ENCODE results near the gene PTPN1. TPM values are rescaled to one million over a fixed set of nuclear protein-coding genes. Genes with fewer than 3 reads are reported as not detected.
A peak's percentile ranks its signal among the peaks of the same experiment; 100 is the strongest.

PTPN1 gene
- total and polyA plus RNA-seq, 4 donors: 5.8 to 10.6 (median 9.7) TPM

DNA sequence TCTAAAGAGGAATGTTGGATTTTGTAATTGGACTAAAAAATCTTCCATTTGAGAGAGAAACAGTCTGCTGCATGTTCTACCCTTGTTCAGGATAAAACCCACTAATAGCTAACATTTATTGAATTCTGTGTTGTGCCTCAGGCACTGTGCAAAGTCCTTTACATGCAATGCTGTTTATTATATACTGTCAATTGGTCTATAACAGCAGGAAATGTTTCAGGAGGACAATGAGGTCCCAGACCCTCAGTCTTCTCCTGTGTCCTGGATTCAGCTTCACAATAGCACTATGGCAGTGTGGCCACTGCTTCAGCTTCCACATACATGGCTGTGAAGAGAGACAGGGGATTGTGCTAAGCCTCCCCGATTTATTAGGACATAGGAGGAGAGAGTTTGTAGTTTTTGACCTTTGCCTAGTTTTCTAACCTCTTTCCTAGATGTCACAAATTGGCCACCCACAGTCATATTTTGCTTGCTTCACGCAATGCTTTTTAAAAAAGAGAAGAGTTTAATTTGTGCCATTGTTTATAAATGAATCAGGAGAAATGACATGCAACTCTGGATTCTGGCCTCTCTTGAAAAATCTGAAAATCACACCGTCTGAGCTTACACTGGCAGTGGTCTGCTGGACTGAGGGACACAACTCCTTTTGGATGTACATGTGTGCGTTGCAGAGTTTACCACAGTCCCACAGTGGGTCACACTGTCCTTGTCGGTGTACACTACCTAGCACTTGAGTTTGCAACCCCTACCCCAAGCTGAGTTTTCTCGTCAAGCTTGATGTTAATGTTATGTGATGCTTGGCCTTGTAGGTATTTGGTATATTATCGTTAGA lies 11.3 kb downstream of the PTPN1 start:
- WGBS: 80% methylated on average over 7 of the region's 7 CpGs
- no peak overlapping the region for H3K9ac ChIP-seq (ENCODE audit: low read depth in 1 of 2, low read length in 2 of 2)
- peaks cover 2 to 34% (median 20%) of the 10 kb centered on the region in 4 donors for H3K4me1 ChIP-seq (ENCODE audit: control insufficient read depth in 4 of 4, insufficient read depth in 4 of 4, low read length in 3 of 4)

GRCh38 chr20:50522053-50522674 lies 12.0 kb downstream of the PTPN1 start:
- TF ChIP-seq HNF4G (IDR thresholded peaks at IDR 0.05): no peak
- TF ChIP-seq FOXA2 (IDR thresholded peaks at IDR 0.05): no peak
- TF ChIP-seq FOXA1 (IDR thresholded peaks at IDR 0.05): no peak
- TF ChIP-seq REST (IDR thresholded peaks at IDR 0.05): no peak
- TF ChIP-seq ZBTB33 (IDR thresholded peaks at IDR 0.05): no peak
- no peak for TF ChIP-seq RXRA (IDR thresholded peaks at IDR 0.05)
- no peak for TF ChIP-seq ATF3 (IDR thresholded peaks at IDR 0.05)
- TF ChIP-seq, protein P1, sequence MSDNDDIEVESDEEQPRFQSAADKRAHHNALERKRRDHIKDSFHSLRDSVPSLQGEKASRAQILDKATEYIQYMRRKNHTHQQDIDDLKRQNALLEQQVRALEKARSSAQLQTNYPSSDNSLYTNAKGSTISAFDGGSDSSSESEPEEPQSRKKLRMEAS (IDR thresholded peaks at IDR 0.05): no peak
- TF ChIP-seq JUND (IDR thresholded peaks at IDR 0.05): no peak
- no peak for TF ChIP-seq SP1 (IDR thresholded peaks at IDR 0.05)
- TF ChIP-seq NR2F2 (IDR thresholded peaks at IDR 0.05): no peak
- no peak for TF ChIP-seq TAF1 (conservative IDR thresholded peaks at IDR 0.05)
- no peak for TF ChIP-seq GABPA (IDR thresholded peaks at IDR 0.05 in 1 of 2, conservative IDR thresholded peaks at IDR 0.05 in 1 of 2)
- no peaks in the 10 kb centered on the region for H3K36me3 ChIP-seq (ENCODE audit: control insufficient read depth in 4 of 4, insufficient read depth in 3 of 4, low read depth in 1 of 4, low read length in 3 of 4)
- H3K9ac ChIP-seq (ENCODE audit: low read depth in 1 of 2, low read length in 2 of 2): no peak overlapping the region
- DNase-seq (ENCODE audit: low spot score): no peak
- 92% methylated on average over 3 of the region's 3 CpGs for WGBS
- H3K4me1 ChIP-seq (ENCODE audit: control insufficient read depth in 4 of 4, insufficient read depth in 4 of 4, low read length in 3 of 4): peaks cover 2 to 37% (median 20%) of the 10 kb centered on the region in 4 donors
- no peak overlapping the region for H3K4me3 ChIP-seq (ENCODE audit: low read depth in 1 of 3, low read length in 3 of 3)
- H3K27ac ChIP-seq (ENCODE audit: low read depth in 1 of 2, low read length in 2 of 2): no peak overlapping the region
- no peaks in the 10 kb centered on the region for H3K27me3 ChIP-seq (ENCODE audit: control insufficient read depth in 4 of 4, insufficient read depth in 4 of 4, low read length in 3 of 4)
- H3K9me3 ChIP-seq (ENCODE audit: control insufficient read depth in 4 of 4, low read length in 3 of 4): no peaks in the 10 kb centered on the region

More for the DNA sequence above, 11.3 kb downstream of the PTPN1 start:
- no peak overlapping the region for H3K4me3 ChIP-seq (ENCODE audit: low read depth in 1 of 3, low read length in 3 of 3)
- no peaks in the 10 kb centered on the region for H3K27me3 ChIP-seq (ENCODE audit: control insufficient read depth in 4 of 4, insufficient read depth in 4 of 4, low read length in 3 of 4)
- no peak overlapping the region for H3K27ac ChIP-seq (ENCODE audit: low read depth in 1 of 2, low read length in 2 of 2)
- H3K36me3 ChIP-seq (ENCODE audit: control insufficient read depth in 4 of 4, insufficient read depth in 3 of 4, low read depth in 1 of 4, low read length in 3 of 4): no peaks in the 10 kb centered on the region
- DNase-seq (ENCODE audit: low spot score): no peak
- no peaks in the 10 kb centered on the region for H3K9me3 ChIP-seq (ENCODE audit: control insufficient read depth in 4 of 4, low read length in 3 of 4)
- TF ChIP-seq SP1 (IDR thresholded peaks at IDR 0.05) (peak; percentile 15), FOXA1 (IDR thresholded peaks at IDR 0.05) (no peak), HNF4A (conservative IDR thresholded peaks at IDR 0.05) (peak in 1 of 2 donors; percentile 36), ZBTB33 (IDR thresholded peaks at IDR 0.05) (no peak), HNF4G (IDR thresholded peaks at IDR 0.05) (no peak), TAF1 (conservative IDR thresholded peaks at IDR 0.05) (no peak)
- TF ChIP-seq, protein P1 (IDR thresholded peaks at IDR 0.05): no peak
